ENCODE results near the gene FGA. TPM values are rescaled to one million over a fixed set of nuclear protein-coding genes. Genes with fewer than 3 reads are reported as not detected.

Gene FGA
- total and polyA plus RNA-seq, 2 experiments from 2014 or later = 579 to 1,189 TPM

DNA sequence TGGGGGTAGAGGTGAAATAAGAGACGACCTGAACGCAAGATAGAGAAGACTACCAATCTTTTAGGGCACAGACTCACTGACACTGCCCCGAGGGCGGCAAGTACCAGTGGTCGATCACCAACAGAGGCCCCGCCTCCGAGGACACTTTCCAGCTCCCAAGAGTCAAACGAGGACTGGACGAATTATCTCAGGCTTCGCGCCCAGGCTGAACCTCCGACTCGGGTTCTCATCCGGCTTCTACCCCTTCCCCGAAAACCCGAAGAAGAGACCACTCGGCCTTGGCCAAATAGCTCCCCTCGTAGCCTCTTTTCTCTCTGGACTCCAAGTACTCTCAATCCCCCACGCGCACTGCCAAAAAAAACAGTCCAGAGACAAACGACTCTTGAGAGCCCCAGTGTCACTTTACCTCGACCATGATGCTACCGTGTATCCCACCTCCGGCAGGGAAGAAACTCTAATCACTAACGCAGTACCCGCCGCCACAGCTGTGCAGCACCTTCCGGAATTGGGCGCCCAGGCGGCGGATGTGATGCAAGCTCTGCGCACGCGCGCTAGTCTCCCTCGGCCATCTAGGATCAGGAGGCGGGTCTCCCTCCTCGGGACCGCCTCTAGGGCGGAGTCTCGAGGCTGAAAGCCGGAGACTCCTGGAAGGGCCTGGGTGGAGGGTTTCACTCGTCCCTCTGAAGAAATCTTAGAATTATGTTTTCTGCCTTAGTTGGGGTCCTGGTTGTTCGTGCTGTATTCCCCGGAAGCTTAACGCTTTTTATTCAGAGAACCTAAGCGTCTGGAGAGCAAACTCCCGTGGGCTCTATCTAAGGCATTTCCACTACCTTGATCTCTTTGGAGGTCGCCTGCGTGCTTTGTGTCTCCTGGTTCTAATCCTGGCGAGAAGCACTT is 40.4 kb downstream of the FGA start, which contains the start of gene PLRG1:
Gene PLRG1 (minus strand): TSS at position 507 of the 897 bp plus-strand sequence. CDS start 92 bp downstream, at position 415.
- TF ChIP-seq, protein P1, sequence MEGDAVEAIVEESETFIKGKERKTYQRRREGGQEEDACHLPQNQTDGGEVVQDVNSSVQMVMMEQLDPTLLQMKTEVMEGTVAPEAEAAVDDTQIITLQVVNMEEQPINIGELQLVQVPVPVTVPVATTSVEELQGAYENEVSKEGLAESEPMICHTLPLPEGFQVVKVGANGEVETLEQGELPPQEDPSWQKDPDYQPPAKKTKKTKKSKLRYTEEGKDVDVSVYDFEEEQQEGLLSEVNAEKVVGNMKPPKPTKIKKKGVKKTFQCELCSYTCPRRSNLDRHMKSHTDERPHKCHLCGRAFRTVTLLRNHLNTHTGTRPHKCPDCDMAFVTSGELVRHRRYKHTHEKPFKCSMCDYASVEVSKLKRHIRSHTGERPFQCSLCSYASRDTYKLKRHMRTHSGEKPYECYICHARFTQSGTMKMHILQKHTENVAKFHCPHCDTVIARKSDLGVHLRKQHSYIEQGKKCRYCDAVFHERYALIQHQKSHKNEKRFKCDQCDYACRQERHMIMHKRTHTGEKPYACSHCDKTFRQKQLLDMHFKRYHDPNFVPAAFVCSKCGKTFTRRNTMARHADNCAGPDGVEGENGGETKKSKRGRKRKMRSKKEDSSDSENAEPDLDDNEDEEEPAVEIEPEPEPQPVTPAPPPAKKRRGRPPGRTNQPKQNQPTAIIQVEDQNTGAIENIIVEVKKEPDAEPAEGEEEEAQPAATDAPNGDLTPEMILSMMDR (IDR thresholded peaks at IDR 0.05; ENCODE audit: poor library complexity) = no peak
- TF ChIP-seq EZH2phosphoT487 (IDR thresholded peaks at IDR 0.05; ENCODE audit: low read depth, severe bottlenecking, unreplicated experiment) (no peak), EZH2 (IDR thresholded peaks at IDR 0.05; ENCODE audit: borderline replicate concordance) (no peak)
- peak within 1 kb of the TSS; percentile 60 for H3K4me3 ChIP-seq
- 2% methylated on average over 50 of the region's 51 CpGs for WGBS (ENCODE audit: low lambda C conversion rate, missing lambda C conversion rate)

DNA sequence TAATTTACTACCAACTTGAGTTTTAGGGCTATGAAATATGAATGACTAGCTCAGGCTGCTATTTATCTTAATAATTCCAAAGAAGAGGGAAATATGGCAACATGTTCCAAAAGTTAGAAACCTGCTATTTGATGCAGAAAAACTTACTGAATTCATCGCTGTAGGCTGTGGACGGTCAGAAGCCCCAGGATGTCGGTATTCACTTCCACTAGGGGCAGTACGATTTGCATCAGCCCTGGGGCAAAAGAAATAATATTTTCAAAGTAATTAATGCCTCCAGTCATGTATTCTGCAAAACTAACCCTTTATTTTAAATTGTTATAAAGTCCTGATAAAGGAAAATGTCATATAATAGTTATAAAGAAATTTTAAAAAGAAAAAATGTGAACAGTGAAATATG is 44.9 kb downstream of the FGA start:
- no peak overlapping the region for H3K27ac ChIP-seq
- no peak overlapping the region for H2AFZ ChIP-seq
- WGBS (ENCODE audit: low lambda C conversion rate, missing lambda C conversion rate) = 92% methylated on average over 4 of the region's 4 CpGs
- no peak overlapping the region for H3K4me2 ChIP-seq
- H3K79me2 ChIP-seq = peaks cover 31% of the 10 kb centered on the region
- H3K9me2 ChIP-seq (replicated peaks; ENCODE audit: insufficient read depth) = no peaks in the 10 kb centered on the region
- no peak for DNase-seq (ENCODE audit: low spot score)
- no peak overlapping the region for H3K4me3 ChIP-seq
- no peaks in the 10 kb centered on the region for H3K36me3 ChIP-seq (replicated peaks; ENCODE audit: insufficient read depth, low read depth)
- peaks cover 15% of the 10 kb centered on the region for H3K4me1 ChIP-seq (ENCODE audit: insufficient read depth)
- H3K27me3 ChIP-seq = no peaks in the 10 kb centered on the region
- H4K20me1 ChIP-seq (ENCODE audit: insufficient read depth, poor library complexity, severe bottlenecking) = peaks cover 12% of the 10 kb centered on the region
- TF ChIP-seq, protein P1 (IDR thresholded peaks at IDR 0.05; ENCODE audit: poor library complexity) = no peak
- TF ChIP-seq EZH2 (IDR thresholded peaks at IDR 0.05; ENCODE audit: borderline replicate concordance) (no peak), EZH2phosphoT487 (IDR thresholded peaks at IDR 0.05; ENCODE audit: low read depth, severe bottlenecking, unreplicated experiment) (no peak)
- H3K9me3 ChIP-seq (ENCODE audit: low read depth) = no peaks in the 10 kb centered on the region

More for the DNA sequence above, 40.4 kb downstream of the FGA start, which contains the start of gene PLRG1:
- peak; percentile 99 for DNase-seq (ENCODE audit: low spot score)
- Histone ChIP-seq H3K79me2 (peaks cover 31% of the 10 kb centered on the region), H3K27ac (peak within 1 kb of the TSS; percentile 71), H3K9me2 (replicated peaks; ENCODE audit: insufficient read depth) (no peaks in the 10 kb centered on the region), H2AFZ (peak within 1 kb of the TSS; percentile 89), H3K4me1 (ENCODE audit: insufficient read depth) (peaks cover 15% of the 10 kb centered on the region), H3K9me3 (ENCODE audit: low read depth) (no peaks in the 10 kb centered on the region), H3K36me3 (replicated peaks; ENCODE audit: insufficient read depth, low read depth) (no peaks in the 10 kb centered on the region), H4K20me1 (ENCODE audit: insufficient read depth, poor library complexity, severe bottlenecking) (peaks cover 12% of the 10 kb centered on the region), H3K4me2 (peak within 1 kb of the TSS; percentile 93), H3K27me3 (no peaks in the 10 kb centered on the region)

- Histone ChIP-seq H3K4me3 (no peak overlapping the region), H2AFZ (no peak overlapping the region), H3K27ac (no peak overlapping the region), H3K4me1 (ENCODE audit: insufficient read depth) (no peaks in the 10 kb centered on the region), H3K36me3 (replicated peaks; ENCODE audit: insufficient read depth, low read depth) (no peaks in the 10 kb centered on the region), H3K27me3 (no peaks in the 10 kb centered on the region), H4K20me1 (ENCODE audit: insufficient read depth, poor library complexity, severe bottlenecking) (peaks cover 3% of the 10 kb centered on the region), H3K4me2 (no peak overlapping the region), H3K79me2 (peaks cover 3% of the 10 kb centered on the region), H3K9me3 (ENCODE audit: low read depth) (no peaks in the 10 kb centered on the region), H3K9me2 (replicated peaks; ENCODE audit: insufficient read depth) (no peaks in the 10 kb centered on the region)
- no peak for TF ChIP-seq EZH2 (IDR thresholded peaks at IDR 0.05; ENCODE audit: borderline replicate concordance)
- TF ChIP-seq, protein P1 (IDR thresholded peaks at IDR 0.05; ENCODE audit: poor library complexity) = no peak
- no peak for TF ChIP-seq EZH2phosphoT487 (IDR thresholded peaks at IDR 0.05; ENCODE audit: low read depth, severe bottlenecking, unreplicated experiment)
- WGBS (ENCODE audit: low lambda C conversion rate, missing lambda C conversion rate) = 94% methylated on average over 4 of the region's 4 CpGs
- DNase-seq (ENCODE audit: low spot score) = no peak
Observed at GRCh38 chr4:154542271-154542879, 48.2 kb downstream of the FGA start.

Small RNA genes within 50 kb of the gene (small RNA-seq; reads per million reads assigned to genes)
- not detected for gene RNU6-1285P

Other genes with a start within 250 kb of the FGA start
- gene DCHS2, start 98.9 kb downstream of the FGA start, total RNA-seq = 0.32 and 1.7 TPM in 2 replicates
- 0.01 and 0.12 TPM in 2 replicates for gene DCHS2, start 98.9 kb downstream of the FGA start, polyA plus RNA-seq
- gene PLRG1, start 40.3 kb downstream of the FGA start, total RNA-seq = 63.9 and 67.3 TPM in 2 replicates
- gene PLRG1, start 40.3 kb downstream of the FGA start, polyA plus RNA-seq = 54.4 and 60.0 TPM in 2 replicates
- gene FGB, start 27.7 kb downstream of the FGA start, total RNA-seq = 1,901 and 1,953 TPM in 2 replicates
- gene FGB, start 27.7 kb downstream of the FGA start, polyA plus RNA-seq = 1,888 and 2,096 TPM in 2 replicates
- gene FGG, start 21.9 kb upstream of the FGA start, total RNA-seq = 1,531 and 1,684 TPM in 2 replicates
- gene FGG, start 21.9 kb upstream of the FGA start, polyA plus RNA-seq = 1,125 and 1,415 TPM in 2 replicates
- 3.5 and 4.7 TPM in 2 replicates for gene LRAT, start 153.3 kb upstream of the FGA start, total RNA-seq
- 2.6 and 4.4 TPM in 2 replicates for gene LRAT, start 153.3 kb upstream of the FGA start, polyA plus RNA-seq
- 0.07 TPM in 1 of 2 replicates, not detected in the other for gene RBM46, start 190.5 kb upstream of the FGA start, total RNA-seq
- gene RBM46, start 190.5 kb upstream of the FGA start, polyA plus RNA-seq = not detected in 2 replicates

Measured in hepatocyte (in vitro differentiated cells).